Forelimb muscle (tissue), 1 donor: ENCODE results near the gene PCDHA5. TPM values are rescaled to one million over a fixed set of nuclear protein-coding genes. Genes with fewer than 3 reads are reported as not detected.
"Not testable (repeated sequence)": the region's sequence is repeated elsewhere in the genome, so short reads cannot be mapped to it uniquely, and the experiment has no call there.

Source experiments
- DNase-seq: peaks from one replicate; pipeline ENCODE4 v3.0.0-alpha.2; 2013; ENCODE audit warnings: low read depth
- polyA plus RNA-seq: library from polyadenylated mRNA; unstranded; fragments of 120-200 nt; gene quantifications from one replicate; pipeline ENCODE4 v1.2.1, GENCODE V29; 2013; ENCODE audit not compliant: insufficient read length

PCDHA5 gene
- polyA plus RNA-seq = 0.08 TPM

DNA sequence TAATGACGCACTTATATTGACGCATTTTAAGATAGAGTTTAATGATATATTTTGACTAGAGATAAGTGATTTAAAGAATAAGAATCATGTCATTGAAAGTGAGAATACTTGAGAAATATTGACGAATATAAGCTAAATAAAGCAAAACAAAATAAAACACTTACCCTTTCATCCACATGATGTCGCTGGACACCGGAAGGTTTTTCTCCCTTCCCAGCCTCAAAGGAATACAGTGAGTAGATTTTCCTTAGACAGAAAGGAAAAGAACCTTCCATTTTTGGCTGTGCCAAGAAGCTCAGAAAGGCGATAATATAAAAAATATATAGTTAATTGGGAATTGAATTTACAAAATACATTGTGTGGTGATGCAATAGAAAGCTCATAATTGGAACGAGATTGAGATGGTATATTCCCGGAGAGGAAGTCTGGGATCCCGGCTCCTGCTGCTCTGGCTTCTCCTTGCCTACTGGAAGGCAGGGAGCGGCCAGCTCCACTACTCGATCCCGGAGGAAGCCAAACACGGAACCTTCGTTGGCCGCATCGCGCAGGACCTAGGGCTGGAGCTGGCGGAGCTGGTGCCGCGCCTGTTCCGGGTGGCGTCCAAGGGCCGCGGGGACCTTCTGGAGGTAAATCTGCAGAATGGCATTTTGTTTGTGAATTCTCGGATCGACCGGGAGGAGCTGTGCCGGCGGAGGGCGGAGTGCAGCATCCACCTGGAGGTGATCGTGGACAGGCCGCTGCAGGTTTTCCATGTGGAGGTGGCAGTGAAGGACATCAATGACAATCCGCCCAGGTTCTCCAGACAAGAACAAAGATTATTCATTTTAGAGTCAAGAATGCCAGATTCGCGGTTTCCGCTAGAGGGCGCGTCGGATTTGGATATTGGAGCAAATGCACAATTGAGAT, at the start of gene PCDHA5:
PCDHA5 (plus strand) TSS at position 239 of the 906 bp plus-strand sequence.
- no peak for DNase-seq

- no peak for DNase-seq
Measured at GRCh38 chr5:140780512-140780911, 40.9 kb upstream of the PCDHA5 start.

DNA sequence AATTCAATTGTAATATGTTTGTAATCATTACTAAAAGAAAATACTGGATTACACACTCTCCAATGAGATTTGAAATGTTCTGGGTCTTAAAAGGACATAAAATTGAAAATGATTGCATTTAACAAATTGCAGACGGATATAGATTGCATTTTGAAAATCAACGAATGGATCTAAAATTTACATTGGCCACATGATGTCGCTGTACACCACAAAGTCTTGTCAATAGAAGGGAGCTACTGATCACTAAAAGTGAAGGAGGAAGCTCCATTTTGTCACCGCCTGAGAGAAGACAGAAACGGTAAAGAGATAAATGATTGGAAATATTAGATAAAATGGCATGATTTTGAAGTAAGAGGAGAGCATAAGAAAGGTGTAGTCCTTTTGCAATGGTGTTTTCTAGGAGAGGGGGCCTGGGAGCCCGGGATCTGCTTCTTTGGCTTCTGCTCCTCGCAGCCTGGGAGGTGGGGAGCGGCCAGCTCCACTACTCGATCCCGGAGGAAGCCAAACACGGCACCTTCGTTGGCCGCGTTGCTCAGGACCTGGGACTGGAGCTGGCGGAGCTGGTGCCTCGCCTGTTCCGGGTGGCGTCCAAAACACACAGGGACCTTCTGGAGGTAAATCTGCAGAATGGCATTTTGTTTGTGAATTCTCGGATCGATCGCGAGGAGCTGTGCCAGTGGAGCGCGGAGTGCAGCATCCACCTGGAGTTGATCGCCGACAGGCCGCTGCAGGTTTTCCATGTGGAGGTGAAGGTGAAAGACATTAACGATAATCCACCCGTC, 35.3 kb upstream of the PCDHA5 start, which contains the start of gene PCDHA1:
PCDHA1 (plus strand) TSS at position 236 of the 782 bp plus-strand sequence.
- no peak for DNase-seq

GRCh38 chr5:140787422-140787821, 34.0 kb upstream of the PCDHA5 start:
- DNase-seq = not testable (repeated sequence)

GRCh38 chr5:140787849-140788504, 33.4 kb upstream of the PCDHA5 start:
- not testable (repeated sequence) for DNase-seq

DNA sequence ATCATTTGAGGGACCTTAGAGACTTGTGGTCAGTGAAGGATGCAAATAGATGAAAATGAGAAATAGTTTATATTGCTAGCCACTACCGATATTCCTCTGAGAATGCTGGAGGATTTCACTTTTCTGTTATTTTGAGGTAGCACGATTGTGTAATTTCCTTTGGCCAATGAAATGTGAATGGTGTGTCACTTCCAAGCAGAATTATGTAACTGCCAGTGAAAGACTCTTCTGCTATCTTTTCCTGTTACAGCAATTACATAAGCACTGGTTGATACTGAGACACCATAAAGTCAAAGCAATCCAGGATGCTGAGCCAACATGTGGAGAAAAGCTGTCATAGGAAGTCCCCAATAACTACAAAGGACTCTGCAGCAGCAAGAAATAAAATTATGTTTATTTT, 30.3 kb upstream of the PCDHA5 start:
- DNase-seq = no peak

DNA sequence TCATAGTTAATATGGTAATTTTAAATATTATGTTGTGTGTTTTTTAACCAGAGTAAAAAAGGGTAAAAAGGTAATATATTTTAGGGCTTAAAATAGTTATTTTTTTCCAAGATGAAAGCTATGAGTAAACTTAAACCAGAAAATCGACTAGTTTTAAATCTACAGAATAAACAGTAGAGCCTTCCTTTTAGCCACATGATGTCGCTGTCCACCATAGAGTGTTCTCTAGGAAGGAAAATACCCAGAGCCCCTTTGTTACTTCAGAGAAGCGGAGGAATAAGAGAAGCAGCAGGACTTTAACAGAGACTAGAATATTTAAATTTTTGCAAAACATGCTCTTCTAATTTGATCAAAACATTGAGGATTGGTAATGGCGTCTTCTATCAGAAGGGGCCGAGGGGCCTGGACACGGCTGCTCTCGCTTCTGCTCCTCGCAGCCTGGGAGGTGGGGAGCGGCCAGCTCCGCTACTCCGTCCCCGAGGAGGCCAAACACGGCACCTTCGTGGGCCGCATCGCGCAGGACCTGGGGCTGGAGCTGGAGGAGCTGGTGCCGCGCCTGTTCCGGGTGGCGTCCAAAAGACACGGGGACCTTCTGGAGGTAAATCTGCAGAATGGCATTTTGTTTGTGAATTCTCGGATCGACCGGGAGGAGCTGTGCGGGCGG, 26.7 kb upstream of the PCDHA5 start, which contains the start of gene PCDHA2:
PCDHA2 (plus strand) TSS at position 258 of the 664 bp plus-strand sequence.
- DNase-seq = no peak

DNA sequence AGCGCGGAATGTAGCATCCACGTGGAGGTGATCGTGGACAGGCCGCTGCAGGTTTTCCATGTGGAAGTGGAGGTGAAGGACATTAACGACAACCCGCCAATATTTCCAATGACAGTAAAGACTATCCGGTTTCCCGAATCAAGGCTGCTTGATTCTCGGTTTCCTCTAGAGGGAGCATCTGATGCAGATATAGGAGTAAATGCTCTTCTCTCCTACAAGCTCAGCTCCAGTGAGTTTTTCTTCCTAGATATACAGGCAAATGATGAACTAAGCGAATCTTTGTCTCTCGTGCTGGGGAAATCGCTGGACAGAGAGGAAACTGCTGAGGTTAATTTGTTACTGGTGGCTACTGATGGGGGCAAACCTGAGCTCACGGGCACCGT, 26.2 kb upstream of the PCDHA5 start:
- no peak for DNase-seq

DNA sequence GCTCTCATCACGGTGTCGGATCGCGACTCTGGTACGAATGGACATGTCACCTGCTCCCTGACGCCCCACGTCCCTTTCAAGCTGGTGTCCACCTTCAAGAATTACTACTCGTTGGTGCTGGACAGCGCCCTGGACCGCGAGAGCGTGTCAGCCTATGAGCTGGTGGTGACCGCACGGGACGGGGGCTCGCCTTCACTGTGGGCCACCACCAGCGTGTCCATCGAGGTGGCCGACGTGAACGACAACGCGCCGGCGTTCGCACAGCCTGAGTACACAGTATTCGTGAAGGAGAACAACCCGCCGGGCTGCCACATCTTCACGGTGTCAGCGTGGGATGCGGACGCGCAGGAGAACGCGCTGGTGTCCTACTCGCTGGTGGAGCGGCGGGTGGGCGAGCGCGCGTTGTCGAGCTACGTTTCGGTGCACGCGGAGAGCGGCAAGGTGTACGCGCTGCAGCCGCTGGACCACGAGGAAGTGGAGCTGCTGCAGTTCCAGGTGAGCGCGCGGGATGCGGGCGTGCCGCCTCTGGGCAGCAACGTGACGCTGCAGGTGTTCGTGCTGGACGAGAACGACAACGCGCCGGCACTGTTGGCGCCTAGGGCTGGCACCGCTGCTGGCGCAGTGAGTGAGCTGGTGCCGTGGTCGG, 25.2 kb upstream of the PCDHA5 start:
- DNase-seq = not testable (repeated sequence)

DNA sequence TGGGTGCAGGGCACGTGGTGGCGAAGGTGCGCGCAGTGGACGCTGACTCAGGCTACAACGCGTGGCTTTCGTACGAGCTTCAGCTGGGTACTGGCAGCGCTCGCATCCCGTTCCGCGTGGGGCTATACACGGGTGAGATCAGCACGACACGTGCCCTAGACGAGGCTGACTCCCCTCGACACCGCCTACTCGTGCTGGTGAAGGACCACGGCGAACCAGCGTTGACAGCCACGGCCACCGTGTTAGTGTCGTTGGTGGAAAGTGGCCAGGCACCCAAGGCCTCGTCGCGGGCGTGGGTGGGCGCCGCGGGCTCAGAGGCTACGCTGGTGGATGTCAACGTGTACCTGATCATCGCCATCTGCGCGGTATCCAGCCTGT, 24.7 kb upstream of the PCDHA5 start:
- DNase-seq = no peak

- DNase-seq = no peak
Measured at GRCh38 chr5:140800816-140801493, 20.5 kb upstream of the PCDHA5 start, which contains the start of gene PCDHA3. TSS of gene PCDHA3 (plus strand) at chr5:140801057.

GRCh38 chr5:140801494-140801841, 19.9 kb upstream of the PCDHA5 start:
- no peak for DNase-seq

- not testable (repeated sequence) for DNase-seq
Measured at GRCh38 chr5:140802381-140802780, 19.0 kb upstream of the PCDHA5 start.

GRCh38 chr5:140802781-140803271, 18.6 kb upstream of the PCDHA5 start:
- DNase-seq = no peak

GRCh38 chr5:140806834-140807775, 14.3 kb upstream of the PCDHA5 start, which contains the start of gene PCDHA4:
TSS of gene PCDHA4 (plus strand) at chr5:140807068.
- no peak for DNase-seq

GRCh38 chr5:140808241-140808888, 13.0 kb upstream of the PCDHA5 start:
- not testable (repeated sequence) for DNase-seq

DNA sequence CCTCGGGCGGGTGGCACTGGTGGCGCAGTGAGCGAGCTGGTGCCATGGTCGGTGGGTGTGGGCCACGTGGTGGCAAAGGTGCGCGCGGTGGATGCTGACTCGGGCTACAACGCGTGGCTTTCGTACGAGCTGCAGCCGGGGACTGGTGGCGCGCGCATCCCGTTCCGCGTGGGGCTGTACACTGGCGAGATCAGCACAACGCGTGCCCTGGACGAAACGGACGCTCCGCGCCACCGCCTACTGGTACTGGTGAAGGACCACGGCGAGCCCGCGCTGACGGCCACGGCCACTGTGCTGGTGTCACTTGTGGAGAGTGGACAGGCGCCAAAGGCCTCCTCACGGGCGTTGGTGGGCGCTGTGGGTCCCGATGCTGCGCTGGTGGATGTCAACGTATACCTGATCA, 12.5 kb upstream of the PCDHA5 start:
- no peak for DNase-seq

DNA sequence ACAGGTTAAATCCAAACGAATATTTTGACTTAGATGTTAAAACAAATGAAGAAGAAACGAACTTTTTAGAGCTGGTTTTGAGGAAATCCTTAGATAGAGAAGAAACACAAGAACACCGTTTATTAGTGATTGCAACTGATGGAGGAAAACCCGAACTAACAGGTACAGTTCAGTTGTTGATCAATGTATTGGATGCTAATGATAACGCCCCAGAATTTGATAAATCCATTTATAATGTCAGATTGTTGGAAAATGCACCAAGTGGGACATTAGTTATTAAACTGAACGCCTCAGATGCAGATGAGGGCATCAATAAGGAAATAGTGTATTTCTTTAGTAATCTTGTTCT, 842 bp downstream of the PCDHA5 start:
- no peak for DNase-seq
